Panc1 (cell line): Measurements from ENCODE around the gene ABCC8.

Experiments used
- CTCF ChIP-seq: fragments of 450-650 bp; IDR thresholded peaks from 2 replicates; pipeline ENCODE4 v1.5.1; 2017; ENCODE audit warnings: mild to moderate bottlenecking
- POLR2AphosphoS5 ChIP-seq: IDR thresholded peaks from 2 replicates; pipeline ENCODE4 v1.6.1; 2012; ENCODE audit warnings: mild to moderate bottlenecking, low read depth, low read length, moderate library complexity

- TF ChIP-seq CTCF (no peak), POLR2AphosphoS5 (no peak)
Observed at GRCh38 chr11:17488563-17488962, 11.9 kb upstream of the ABCC8 start.
